AG04450 (cell line): Measurements from ENCODE around the gene CD109. TPM values are rescaled to one million over a fixed set of nuclear protein-coding genes. Genes with fewer than 3 reads are reported as not detected.

Experiments used
- CTCF ChIA-PET: fragments of 300-600, 350-600 bp; formaldehyde crosslinking; extraction: SDS; loops from one replicate; lab custom pipeline; 2022; ENCODE audit warnings: antibody characterized with exemption, inconsistent platforms; lab: Charles Lee
- POLR2A ChIA-PET: fragments of 350-600 bp; formaldehyde crosslinking; extraction: SDS; loops from one replicate; lab custom pipeline; 2021; ENCODE audit warnings: antibody characterized with exemption, inconsistent platforms; lab: Yijun Ruan, JAX
- DNase-seq: peaks from one replicate; pipeline ENCODE4 v3.0.0-alpha.2; 2011; ENCODE audit warnings: low read depth, low spot score
- H3K27ac ChIP-seq: one replicate; pipeline ENCODE4 v1.5.1; 2012; ENCODE audit warnings: low read depth, low read length, control low read depth
- H3K27me3 ChIP-seq: one replicate; pipeline ENCODE4 v1.6.0; 2012; ENCODE audit warnings: low read length; ENCODE audit not compliant: control insufficient read depth, insufficient read depth
- H3K4me3 ChIP-seq: 2 replicates; pipeline ENCODE4 v1.5.1; 2011; ENCODE audit warnings: mild to moderate bottlenecking, low read depth, low read length, control low read depth
- H3K9me3 ChIP-seq: 2 replicates; pipeline ENCODE4 v1.5.1; 2012; ENCODE audit warnings: low read length; ENCODE audit not compliant: control insufficient read depth, insufficient read depth
- CTCF ChIP-seq: IDR thresholded peaks from 2 replicates; pipeline ENCODE4 v1.5.1; 2011; ENCODE audit warnings: low read depth, low read length, control low read depth, inconsistent platforms
- polyA plus RNA-seq: library from polyadenylated mRNA; depleted of rRNA; stranded (reverse); fragments of >200 nt; gene quantifications from 2 replicates; pipeline ENCODE4 v1.2.3, GENCODE V29; 2011

Gene CD109
- polyA plus RNA-seq, 1 experiment: 46.1 TPM

- POLR2A ChIA-PET: no interaction called here
Measured at GRCh38 chr6:73688351-73688750, 7.7 kb upstream of the CD109 start.

GRCh38 chr6:73690056-73690455 lies 5.9 kb upstream of the CD109 start:
- Histone ChIP-seq H3K27ac (no peak overlapping the region), H3K9me3 (no peaks in the 10 kb centered on the region; the same call in 1 of the 2 replicates), H3K4me3 (no peak overlapping the region), H3K27me3 (no peaks in the 10 kb centered on the region)
- CTCF ChIA-PET: interaction anchor here (1.1 to 2.7 kb wide), 2 partner anchors 13 to 1519 kb away, joined by 3 to 14 read pairs; no protein-coding TSS in a partner anchor
- POLR2A ChIA-PET: no interaction called here
- DNase-seq: no peak
- no peak for TF ChIP-seq CTCF

More at GRCh38 chr6:73688351-73688750, 7.7 kb upstream of the CD109 start:
- Histone ChIP-seq H3K27me3 (no peaks in the 10 kb centered on the region), H3K9me3 (no peaks in the 10 kb centered on the region; the same call in 1 of the 2 replicates), H3K4me3 (no peak overlapping the region), H3K27ac (no peak overlapping the region)
- CTCF ChIA-PET: interaction anchor here (0.5 to 2.7 kb wide), 5 partner anchors 12 to 281 kb away, joined by 3 to 14 read pairs (median 6); no protein-coding TSS in a partner anchor
- DNase-seq: no peak
- TF ChIP-seq CTCF: no peak

- ChIA-PET POLR2A (interaction anchor here (0.6 kb wide), 1 partner anchor 1535 kb away, joined by 4 read pairs; no protein-coding TSS in a partner anchor), CTCF (interaction anchor here (1.3 to 2.0 kb wide), 3 partner anchors 15 to 42 kb away, joined by 3 to 13 read pairs (median 6); no protein-coding TSS in a partner anchor)
- Histone ChIP-seq H3K27ac (no peak overlapping the region), H3K4me3 (no peak overlapping the region), H3K9me3 (no peaks in the 10 kb centered on the region; the same call in 1 of the 2 replicates), H3K27me3 (no peaks in the 10 kb centered on the region)
- DNase-seq: no peak
- no peak for TF ChIP-seq CTCF
Measured at GRCh38 chr6:73691512-73691911, 4.5 kb upstream of the CD109 start.

- no peaks in the 10 kb centered on the region for H3K27me3 ChIP-seq
- no peak for DNase-seq
- ChIA-PET POLR2A (interaction anchor here (0.6 kb wide), 1 partner anchor 19 kb away, joined by 4 read pairs; no protein-coding TSS in a partner anchor), CTCF (interaction anchor here (1.3 kb wide), 1 partner anchor 38 kb away, joined by 5 read pairs; no protein-coding TSS in a partner anchor)
- no peaks in the 10 kb centered on the region; the same call in 1 of the 2 replicates for H3K9me3 ChIP-seq
- peak overlapping the region; percentile 60 for H3K27ac ChIP-seq
- no peak for TF ChIP-seq CTCF
- peak overlapping the region; percentile 66 for H3K4me3 ChIP-seq
Measured at GRCh38 chr6:73694711-73695411, 1.1 kb upstream of the CD109 start.
